ENCODE data around the gene CLEC4G. TPM values are rescaled to one million over a fixed set of nuclear protein-coding genes. Genes with fewer than 3 reads are reported as not detected.

CLEC4G gene
- total RNA-seq, 6 experiments from 2014 or later: 25.7 to 59.0 (median 38.2) TPM

GRCh38 chr19:7681340-7682174 lies 50.4 kb downstream of the CLEC4G start:
- DNase-seq (peak; percentile 83 to 88 (median 86)), ATAC-seq (peak; percentile 64 to 75 (median 70))
- Histone ChIP-seq H3K4me3 (peak overlapping the region; percentile 72 to 89 (median 89)), H3K27me3 (no peaks in the 10 kb centered on the region), H3K36me3 (peaks cover 0 to 7% (median 0%) of the 10 kb centered on the region in 4 donors), H3K4me1 (peaks cover 0 to 10% (median 4%) of the 10 kb centered on the region in 4 donors), H3K27ac (peak overlapping the region; percentile 71 to 90 (median 72)), H3K9me3 (no peaks in the 10 kb centered on the region)
- intact Hi-C loops (cut with DNase I): loop anchor here (10.0 kb wide), 1 partner anchor 113 kb away; no protein-coding TSS in a partner anchor
- TF ChIP-seq CTCF (IDR thresholded peaks at IDR 0.05) (peak; percentile 43 to 55 (median 50)), POLR2A (IDR thresholded peaks at IDR 0.05) (no peak)
- 11% methylated on average over 36 of the region's 43 CpGs for WGBS (ENCODE audit: insufficient coverage, low coverage, low lambda C conversion rate, missing lambda C conversion rate)

- DNase-seq: peak; percentile 89 to 93 (median 90)
- ATAC-seq: peak; percentile 83 to 94 (median 87)
- Histone ChIP-seq H3K4me1 (peaks cover 0 to 10% (median 4%) of the 10 kb centered on the region in 4 donors), H3K36me3 (peaks cover 0 to 7% (median 0%) of the 10 kb centered on the region in 4 donors), H3K27me3 (no peaks in the 10 kb centered on the region), H3K9me3 (no peaks in the 10 kb centered on the region), H3K27ac (peak within 1 kb of the TSS; percentile 71 to 90 (median 72)), H3K4me3 (peak within 1 kb of the TSS; percentile 72 to 89 (median 89))
- TF ChIP-seq POLR2A (IDR thresholded peaks at IDR 0.05) (peak; percentile 32), CTCF (IDR thresholded peaks at IDR 0.05) (peak; percentile 99)
- intact Hi-C loops (cut with DNase I): loop anchor here (10.0 kb wide), 1 partner anchor 114 kb away; no protein-coding TSS in a partner anchor
- 0% methylated on average over 9 of the region's 79 CpGs for WGBS (ENCODE audit: insufficient coverage, low coverage, low lambda C conversion rate, missing lambda C conversion rate)
These were observed 51.1 kb downstream of the CLEC4G start, which contains the start of gene TRAPPC5 for GRCh38 chr19:7680606-7681339. Gene TRAPPC5, plus strand, starts transcription at chr19:7680833. Its CDS starts 1,421 bp downstream, at chr19:7682254.

GRCh38 chr19:7679771-7680605 lies 51.9 kb downstream of the CLEC4G start:
- 30% methylated on average over 15 of the region's 22 CpGs for WGBS (ENCODE audit: insufficient coverage, low coverage, low lambda C conversion rate, missing lambda C conversion rate)
- Histone ChIP-seq H3K4me1 (peaks cover 0 to 10% (median 4%) of the 10 kb centered on the region in 4 donors), H3K4me3 (peak overlapping the region in 2 of 3 donors; percentile 89), H3K36me3 (peaks cover 0 to 7% (median 0%) of the 10 kb centered on the region in 4 donors), H3K27me3 (no peaks in the 10 kb centered on the region), H3K27ac (peak overlapping the region in 1 of 3 donors; percentile 72), H3K9me3 (no peaks in the 10 kb centered on the region)
- intact Hi-C loops (cut with DNase I): loop anchor here (5.0 to 10.0 kb wide), 3 partner anchors 108 to 115 kb away; no protein-coding TSS in a partner anchor
- DNase-seq (no peak), ATAC-seq (no peak)
- no peak for TF ChIP-seq POLR2A (IDR thresholded peaks at IDR 0.05)
- no peak for TF ChIP-seq CTCF (IDR thresholded peaks at IDR 0.05)
